K562 (cell line): Measurements from ENCODE around the gene ECSIT. TPM values are rescaled to one million over a fixed set of nuclear protein-coding genes. Genes with fewer than 3 reads are reported as not detected.
A peak's percentile ranks its signal among the peaks of the same experiment; 100 is the strongest.

ENCODE experiments used
- BRD9 ChIP-seq: fragments of 450-650 bp; IDR thresholded peaks from 2 replicates; pipeline ENCODE4 v1.6.1; 2018; ENCODE audit warnings: low read depth; ENCODE audit not compliant: partially characterized antibody
- CEBPB ChIP-seq: fragments of 450-650 bp; IDR thresholded peaks from 2 replicates; pipeline ENCODE4 v1.6.1; 2016; ENCODE audit warnings: missing genetic modification characterization, missing compliant biosample characterization
- ETS2 ChIP-seq: IDR thresholded peaks from 2 replicates; pipeline ENCODE4 v1.6.1; 2016; ENCODE audit warnings: borderline replicate concordance, missing genetic modification characterization, mild to moderate bottlenecking, moderate library complexity, missing compliant biosample characterization; ENCODE audit not compliant: poor library complexity, severe bottlenecking
- HINFP ChIP-seq: fragments of 450-650 bp; conservative IDR thresholded peaks from 2 replicates; pipeline ENCODE4 v1.6.1; 2016; ENCODE audit warnings: missing genetic modification characterization, low read depth, mild to moderate bottlenecking, control low read depth, missing compliant biosample characterization
- KHSRP ChIP-seq: fragments of 450-650 bp; IDR thresholded peaks from 2 replicates; pipeline ENCODE4 v1.6.1; 2017
- LEF1 ChIP-seq: fragments of 450-650 bp; IDR thresholded peaks from 2 replicates; pipeline ENCODE4 v1.6.1; 2016; ENCODE audit warnings: mild to moderate bottlenecking
- NR3C1 ChIP-seq: sonication (generic); formaldehyde crosslinking; IDR thresholded peaks from 2 replicates; pipeline ENCODE4 v1.8.1; 2022; ENCODE audit warnings: missing genetic modification reagents
- SP2 ChIP-seq: IDR thresholded peaks from 2 replicates; pipeline ENCODE4 v1.6.1; 2011; ENCODE audit warnings: mild to moderate bottlenecking, low read depth, low read length, moderate library complexity; ENCODE audit not compliant: poor library complexity, severe bottlenecking; ENCODE audit errors: extremely low read depth
- STAT6 ChIP-seq: sonication (generic); formaldehyde crosslinking; IDR thresholded peaks from 2 replicates; pipeline ENCODE4 v1.8.1; 2023; ENCODE audit warnings: mild to moderate bottlenecking, missing genetic modification reagents
- TAF9B ChIP-seq: fragments of 450-650 bp; IDR thresholded peaks from 2 replicates; pipeline ENCODE4 v1.6.1; 2018; ENCODE audit warnings: mild to moderate bottlenecking; ENCODE audit not compliant: partially characterized antibody
- TCF7 ChIP-seq: sonication (generic); IDR thresholded peaks from 2 replicates; pipeline ENCODE4 v1.6.1; 2016; ENCODE audit warnings: antibody characterized with exemption, borderline replicate concordance
- THAP7 ChIP-seq: fragments of 250-450 bp; sonication (Bioruptor Pico); IDR thresholded peaks from 2 replicates; pipeline ENCODE4 v1.5.0; 2021
- ZBTB43 ChIP-seq: sonication (generic); formaldehyde crosslinking; IDR thresholded peaks from 2 replicates; pipeline ENCODE4 v1.8.0; 2023; ENCODE audit warnings: mild to moderate bottlenecking, missing genetic modification reagents
- ZFX ChIP-seq: sonication (generic); formaldehyde crosslinking; IDR thresholded peaks from 2 replicates; pipeline ENCODE4 v1.8.0; 2022; ENCODE audit warnings: mild to moderate bottlenecking, missing genetic modification reagents, moderate library complexity
- ZNF184 ChIP-seq: sonication (generic); formaldehyde crosslinking; IDR thresholded peaks from 2 replicates; pipeline ENCODE4 v1.5.0; 2020; ENCODE audit warnings: missing genetic modification reagents
- ZNF212 ChIP-seq: fragments of 450-650 bp; formaldehyde crosslinking; IDR thresholded peaks from 2 replicates; pipeline ENCODE4 v1.4.0; 2020; ENCODE audit warnings: mild to moderate bottlenecking
- ZNF592 ChIP-seq: fragments of 450-650 bp; IDR thresholded peaks from 2 replicates; pipeline ENCODE4 v1.6.1; 2017; ENCODE audit warnings: antibody characterized with exemption, mild to moderate bottlenecking
- polyA plus RNA-seq, 8 experiments: library from polyadenylated mRNA; depleted of rRNA in 4 of 8; stranded (reverse) in 5 of 8; unstranded in 3 of 8; fragments of >200 nt; fragmentation: Nextera tagmentation in 2 of 8; fragmentation: Illumina TruSeq in 1 of 8; extraction: Ambion mirVana in 2 of 8; extraction: Trizol in 1 of 8; gene quantifications; 2 replicates each; pipeline versions ENCODE4 v1.2.1 to v1.2.3, GENCODE V29; 2011 to 2014; ENCODE audit warnings: inconsistent platforms in 1 of 8, missing spikeins in 1 of 8
- total RNA-seq, 7 experiments: library from RNA; depleted of rRNA in 6 of 7; stranded (reverse); fragments of >200 nt in 6 of 7; fragmentation: Illumina TruSeq in 2 of 7; extraction: Trizol in 2 of 7; gene quantifications; 2 replicates each; pipeline versions ENCODE4 v1.2.1 to v1.2.3, GENCODE V29; 2011 to 2021; ENCODE audit warnings: low replicate concordance in 1 of 7

The ECSIT gene
- total and polyA plus RNA-seq, 9 of the 15 experiments (the other 6 are each of a cell fraction or from before 2014, with no cell fraction given), result 1.1 to 82.5 (median 43.9) TPM

GRCh38 chr19:11535792-11536595, 7.1 kb upstream of the ECSIT start (continued):
- TF ChIP-seq THAP7 (CRISPR knock-in tag), result no peak
- TF ChIP-seq ZNF212 (CRISPR knock-in tag), result no peak
- TF ChIP-seq ZFX (CRISPR knock-in tag), result peak; percentile 79
- peak; percentile 63; the same call in 1 of the 2 replicates for TF ChIP-seq KHSRP
- no peak for TF ChIP-seq ZNF184 (CRISPR knock-in tag)
- no peak for TF ChIP-seq ZNF592
- no peak for TF ChIP-seq ZBTB43
- TF ChIP-seq TAF9B, result no peak
- no peak for TF ChIP-seq NR3C1
- no peak for TF ChIP-seq CEBPB (tag)
- TF ChIP-seq BRD9, result peak; percentile 94
- TF ChIP-seq ETS2 (tag), result no peak
- no peak for TF ChIP-seq HINFP (tag)
- TF ChIP-seq TCF7, result no peak
- no peak for TF ChIP-seq LEF1
- no peak for TF ChIP-seq SP2
- no peak for TF ChIP-seq STAT6
